H9 (cell line): ENCODE results near the gene TEX38. TPM values are rescaled to one million over a fixed set of nuclear protein-coding genes. Genes with fewer than 3 reads are reported as not detected.

Source experiments
- DNase-seq: peaks from one replicate; pipeline ENCODE4 v3.0.0-alpha.2; 2017
- H2AFZ ChIP-seq: one replicate; pipeline ENCODE4 v1.6.1; 2013; ENCODE audit warnings: mild to moderate bottlenecking, low read length, control low read depth, moderate library complexity
- H2AK5ac ChIP-seq: 2 replicates; pipeline ENCODE4 v1.6.1; 2013; ENCODE audit warnings: low read length, control low read depth, mixed read lengths; ENCODE audit not compliant: insufficient read length
- H2BK120ac ChIP-seq: one replicate; pipeline ENCODE4 v1.6.1; 2013; ENCODE audit warnings: low read depth, mild to moderate bottlenecking, low read length, control low read depth, inconsistent platforms; ENCODE audit not compliant: poor library complexity, severe bottlenecking
- H2BK12ac ChIP-seq: 2 replicates; pipeline ENCODE4 v1.6.1; 2013; ENCODE audit warnings: low read length, control low read depth, mixed read lengths, low read depth; ENCODE audit not compliant: insufficient read length
- H2BK15ac ChIP-seq: 2 replicates; pipeline ENCODE4 v1.6.1; 2013; ENCODE audit warnings: low read depth, low read length, control low read depth
- H2BK20ac ChIP-seq: one replicate; pipeline ENCODE4 v1.6.1; 2013; ENCODE audit warnings: low read depth, mild to moderate bottlenecking, low read length, control low read depth, inconsistent platforms; ENCODE audit not compliant: poor library complexity, severe bottlenecking
- H2BK5ac ChIP-seq: 2 replicates; pipeline ENCODE4 v1.6.1; 2013; ENCODE audit warnings: low read length, control low read depth, mixed read lengths; ENCODE audit not compliant: insufficient read length
- H3K14ac ChIP-seq: 2 replicates; pipeline ENCODE4 v1.6.1; 2013; ENCODE audit warnings: low read length, control low read depth; ENCODE audit not compliant: insufficient read depth
- H3K18ac ChIP-seq: 2 replicates; pipeline ENCODE4 v1.6.1; 2013; ENCODE audit warnings: low read depth, mild to moderate bottlenecking, mixed read lengths, low read length, control low read depth; ENCODE audit not compliant: insufficient read length
- H3K23ac ChIP-seq: 2 replicates; pipeline ENCODE4 v1.6.1; 2013; ENCODE audit warnings: low read length, control low read depth, mixed read lengths, low read depth; ENCODE audit not compliant: insufficient read length
- H3K23me2 ChIP-seq: 2 replicates; pipeline ENCODE4 v1.6.1; 2013; ENCODE audit warnings: low read depth, mild to moderate bottlenecking, mixed read lengths, low read length, control low read depth; ENCODE audit not compliant: insufficient read length, poor library complexity, severe bottlenecking
- H3K27ac ChIP-seq: 2 replicates; pipeline ENCODE4 v1.5.1; 2013; ENCODE audit warnings: low read length, control low read depth, mixed read lengths, low read depth; ENCODE audit not compliant: insufficient read length
- H3K27me3 ChIP-seq: 2 replicates; pipeline ENCODE4 v1.6.1; 2013; ENCODE audit warnings: low read length, control low read depth, inconsistent platforms; ENCODE audit not compliant: insufficient read depth
- H3K4ac ChIP-seq: 2 replicates; pipeline ENCODE4 v1.6.1; 2013; ENCODE audit warnings: low read depth, mild to moderate bottlenecking, control low read depth, inconsistent platforms, low read length, moderate library complexity
- H3K4me1 ChIP-seq: 2 replicates; pipeline ENCODE4 v1.6.1; 2013; ENCODE audit warnings: low read length, control low read depth, inconsistent platforms; ENCODE audit not compliant: insufficient read depth
- H3K4me2 ChIP-seq: 2 replicates; pipeline ENCODE4 v1.6.1; 2013; ENCODE audit warnings: low read length, control low read depth, mixed read lengths; ENCODE audit not compliant: insufficient read length, insufficient read depth
- H3K56ac ChIP-seq: 2 replicates; pipeline ENCODE4 v1.6.1; 2013; ENCODE audit warnings: low read depth, mild to moderate bottlenecking, mixed read lengths, low read length, control low read depth; ENCODE audit not compliant: insufficient read length
- H3K79me1 ChIP-seq: 2 replicates; pipeline ENCODE4 v1.6.1; 2013; ENCODE audit warnings: low read depth, mild to moderate bottlenecking, moderate library complexity, low read length, control low read depth, inconsistent platforms; ENCODE audit not compliant: insufficient read depth, poor library complexity, severe bottlenecking
- H3K79me2 ChIP-seq: 2 replicates; pipeline ENCODE4 v1.6.1; 2013; ENCODE audit warnings: low read length, control low read depth, inconsistent platforms; ENCODE audit not compliant: insufficient read depth
- H3K9ac ChIP-seq: 2 replicates; pipeline ENCODE4 v1.6.1; 2013; ENCODE audit warnings: low read length, control low read depth, mixed read lengths; ENCODE audit not compliant: insufficient read length; ENCODE audit errors: extremely low read depth
- H3K9me3 ChIP-seq: one replicate; pipeline ENCODE4 v1.6.1; 2013; ENCODE audit warnings: low read depth, low read length, inconsistent platforms; ENCODE audit not compliant: control insufficient read depth
- H3T11ph ChIP-seq: one replicate; pipeline ENCODE4 v1.6.1; 2013; ENCODE audit warnings: mild to moderate bottlenecking, low read length, control low read depth, inconsistent platforms
- H4K20me1 ChIP-seq: one replicate; pipeline ENCODE4 v1.6.1; 2013; ENCODE audit not compliant: control insufficient read depth, insufficient read length, insufficient read depth
- H4K5ac ChIP-seq: 2 replicates; pipeline ENCODE4 v1.6.1; 2013; ENCODE audit warnings: low read depth, mild to moderate bottlenecking, mixed read lengths, low read length, control low read depth; ENCODE audit not compliant: insufficient read length
- H4K8ac ChIP-seq: replicated peaks from 2 replicates; pipeline ENCODE4 v1.6.1; 2013; ENCODE audit warnings: low read length, control low read depth, mixed read lengths, low read depth; ENCODE audit not compliant: insufficient read length
- H4K91ac ChIP-seq: 2 replicates; pipeline ENCODE4 v1.6.1; 2013; ENCODE audit warnings: low read depth, mild to moderate bottlenecking, moderate library complexity, mixed read lengths, low read length, control low read depth; ENCODE audit not compliant: insufficient read length
- H3K27ac Mint-ChIP-seq, 3 experiments: 2 replicates in 2 of 3; 3 replicates in 1 of 3; pipeline ENCODE4 v1.8.0; 2020 to 2021; ENCODE audit warnings: mixed read lengths in 3 of 3, mild to moderate bottlenecking in 1 of 3, moderate library complexity in 1 of 3
- H3K27me3 Mint-ChIP-seq: 2 replicates; pipeline ENCODE4 v1.8.0; 2021; ENCODE audit warnings: low read depth, mild to moderate bottlenecking, moderate library complexity, mixed read lengths
- H3K36me3 Mint-ChIP-seq, 3 experiments: 2 replicates in 2 of 3; 3 replicates in 1 of 3; pipeline ENCODE4 v1.8.0; 2020 to 2021; ENCODE audit warnings: low read depth in 3 of 3, mixed read lengths in 3 of 3; ENCODE audit not compliant: insufficient read depth in 1 of 3
- H3K4me1 Mint-ChIP-seq, 2 experiments: 2 replicates each; pipeline ENCODE4 v1.8.0; 2020; ENCODE audit warnings: mixed read lengths in 2 of 2
- H3K4me3 Mint-ChIP-seq, 2 experiments: 2 replicates in 1 of 2; 3 replicates in 1 of 2; pipeline ENCODE4 v1.8.0; 2020 to 2021; ENCODE audit warnings: mild to moderate bottlenecking in 2 of 2, mixed read lengths in 2 of 2, moderate library complexity in 1 of 2
- H3K9me3 Mint-ChIP-seq, 2 experiments: 2 replicates in 1 of 2; 3 replicates in 1 of 2; pipeline ENCODE4 v1.8.0; 2020; ENCODE audit warnings: mild to moderate bottlenecking in 2 of 2, mixed read lengths in 2 of 2, moderate library complexity in 1 of 2
- CTCF ChIP-seq: fragments of 200-600 bp; sonication (generic); conservative IDR thresholded peaks from 3 replicates; pipeline ENCODE4 v1.8.0; 2021; ENCODE audit warnings: antibody characterized with exemption, mild to moderate bottlenecking
- WGBS: extraction: QIAGEN DNeasy Blood & Tissue Kit; methylation state at CpG from one replicate; pipeline ENCODE4 v1.1.7; 2013; ENCODE audit warnings: missing lambda C conversion rate, low lambda C conversion rate, mixed read lengths; ENCODE audit not compliant: insufficient read length; ENCODE audit errors: extremely low coverage; 5-methylcytosine and 5-hydroxymethylcytosine counted together
- total RNA-seq: library from RNA; stranded (reverse); gene quantifications from 2 replicates; pipeline ENCODE4 v1.2.1, GENCODE V29; 2021

Gene TEX38
- total RNA-seq, 1 experiment from 2014 or later: not detected

- Histone ChIP-seq H2AFZ (no peak overlapping the region), H2BK5ac (no peak overlapping the region), H3T11ph (no peak overlapping the region), H4K5ac (no peak overlapping the region), H3K27ac (no peak overlapping the region), H3K79me1 (no peaks in the 10 kb centered on the region), H2BK12ac (no peak overlapping the region), H2BK20ac (no peak overlapping the region), H3K9ac (no peak overlapping the region), H2BK120ac (no peak overlapping the region), H2BK15ac (no peak overlapping the region), H3K23ac (no peak overlapping the region), H3K4me1 (no peaks in the 10 kb centered on the region), H4K91ac (no peak overlapping the region), H3K4ac (no peak overlapping the region), H2AK5ac (no peak overlapping the region), H4K20me1 (no peaks in the 10 kb centered on the region), H3K9me3 (no peaks in the 10 kb centered on the region), H3K18ac (no peak overlapping the region), H4K8ac (no peak overlapping the region), H3K56ac (no peak overlapping the region), H3K14ac (no peak overlapping the region), H3K27me3 (no peaks in the 10 kb centered on the region; the same call in 1 of the 2 replicates), H3K4me2 (no peak overlapping the region), H3K23me2 (no peaks in the 10 kb centered on the region), H3K79me2 (no peaks in the 10 kb centered on the region)
- TF ChIP-seq CTCF: no peak
- DNase-seq: no peak
- no peak overlapping the region for H3K27ac Mint-ChIP-seq
- H3K4me3 Mint-ChIP-seq: no peak overlapping the region
- no peaks in the 10 kb centered on the region for H3K9me3 Mint-ChIP-seq
- WGBS: no CpG with 5 or more reads among the region's 2 CpGs
- peaks cover 2 to 23% (median 22%) of the 10 kb centered on the region in 3 experiments; a peak in 6 of 7 replicates for H3K36me3 Mint-ChIP-seq
- no peaks in the 10 kb centered on the region for H3K4me1 Mint-ChIP-seq
- H3K27me3 Mint-ChIP-seq: peaks cover 2% of the 10 kb centered on the region; the same call in 1 of the 2 replicates
Observed at GRCh38 chr1:46630719-46631118, 40.9 kb upstream of the TEX38 start.
